ENCODE measurements around the gene GPR83. TPM values are rescaled to one million over a fixed set of nuclear protein-coding genes. Genes with fewer than 3 reads are reported as not detected.

Gene GPR83
- 0.05 TPM in 1 of 3 replicates, not detected in the others for total RNA-seq
- long read RNA-seq: 0 reads

DNA sequence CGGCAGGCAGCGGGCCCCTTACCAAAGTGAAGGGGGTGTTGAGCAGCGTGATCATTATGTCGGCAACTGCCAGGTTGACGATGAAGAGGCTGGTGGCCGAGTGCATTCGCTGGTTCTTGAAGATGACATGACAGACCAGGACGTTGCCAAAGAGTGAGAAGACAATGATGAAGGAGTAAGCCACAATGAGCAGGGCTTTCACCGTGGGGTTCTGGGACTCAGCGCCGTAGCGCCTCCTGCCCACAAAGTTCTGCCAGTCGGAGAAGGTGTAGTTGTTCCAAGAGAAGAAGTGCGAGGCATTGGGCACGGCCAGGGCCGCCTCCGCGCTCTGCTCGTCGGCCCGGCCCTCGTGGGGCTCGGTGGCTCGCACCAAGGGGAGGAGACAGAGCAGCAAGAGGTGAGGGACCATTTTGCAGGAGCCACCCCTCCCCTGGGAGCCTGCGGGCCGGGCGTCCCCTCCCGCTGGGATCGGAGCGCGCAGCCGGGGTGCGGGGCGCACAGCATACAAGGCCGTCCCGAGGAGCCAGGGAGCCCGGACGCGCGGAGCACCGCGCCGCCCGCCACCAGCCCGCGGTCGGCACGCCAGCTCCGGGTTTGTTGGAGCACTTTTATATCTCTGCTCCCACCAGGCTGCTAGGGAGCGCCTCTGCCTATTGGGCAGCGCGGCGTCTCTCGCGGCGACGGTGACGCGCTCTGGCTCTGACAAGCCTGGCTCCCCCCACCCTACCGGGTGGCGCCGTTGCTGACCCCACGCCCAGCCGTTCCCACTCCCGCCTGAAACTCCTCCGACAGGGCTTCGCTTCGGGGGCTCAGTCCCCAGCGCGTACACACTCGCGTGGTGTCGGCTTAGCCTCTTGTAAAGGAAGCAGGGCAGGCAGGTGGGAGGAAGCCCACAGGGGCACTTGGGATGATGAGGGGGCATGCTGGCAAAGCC is at the start of gene GPR83:
Gene GPR83, minus strand, starts transcription at position 581 of the 934 bp plus-strand sequence. Its CDS starts 172 bp downstream, at position 409.
- no peak within 1 kb of the TSS for H3K27ac Mint-ChIP-seq (ENCODE audit: unreplicated experiment)
- peaks cover 13% of the 10 kb centered on the region for H3K4me1 Mint-ChIP-seq (ENCODE audit: low read depth)
- no peak for DNase-seq (ENCODE audit: low spot score)

GRCh38 chr11:94450048-94450447 is 48.8 kb upstream of the GPR83 start:
- H3K4me3 Mint-ChIP-seq (ENCODE audit: unreplicated experiment): no peak overlapping the region
- H3K9me3 Mint-ChIP-seq (ENCODE audit: low read depth): no peaks in the 10 kb centered on the region
- H3K4me1 Mint-ChIP-seq (ENCODE audit: low read depth): no peaks in the 10 kb centered on the region
- H3K27ac Mint-ChIP-seq (ENCODE audit: unreplicated experiment): no peak overlapping the region
- H3K36me3 Mint-ChIP-seq (ENCODE audit: low read depth): peaks cover 7% of the 10 kb centered on the region
- H3K27me3 Mint-ChIP-seq (ENCODE audit: low read depth): no peaks in the 10 kb centered on the region
- TF ChIP-seq CTCF (IDR thresholded peaks at IDR 0.05): no peak
- no peak for DNase-seq (ENCODE audit: low spot score)

More for the DNA sequence above, at the start of gene GPR83:
- peaks cover 28% of the 10 kb centered on the region for H3K27me3 Mint-ChIP-seq (ENCODE audit: low read depth)
- H3K9me3 Mint-ChIP-seq (ENCODE audit: low read depth): no peaks in the 10 kb centered on the region
- peak within 1 kb of the TSS; percentile 79 for H3K4me3 Mint-ChIP-seq (ENCODE audit: unreplicated experiment)
- H3K36me3 Mint-ChIP-seq (ENCODE audit: low read depth): no peaks in the 10 kb centered on the region
- TF ChIP-seq CTCF (IDR thresholded peaks at IDR 0.05): peak; percentile 29

DNA sequence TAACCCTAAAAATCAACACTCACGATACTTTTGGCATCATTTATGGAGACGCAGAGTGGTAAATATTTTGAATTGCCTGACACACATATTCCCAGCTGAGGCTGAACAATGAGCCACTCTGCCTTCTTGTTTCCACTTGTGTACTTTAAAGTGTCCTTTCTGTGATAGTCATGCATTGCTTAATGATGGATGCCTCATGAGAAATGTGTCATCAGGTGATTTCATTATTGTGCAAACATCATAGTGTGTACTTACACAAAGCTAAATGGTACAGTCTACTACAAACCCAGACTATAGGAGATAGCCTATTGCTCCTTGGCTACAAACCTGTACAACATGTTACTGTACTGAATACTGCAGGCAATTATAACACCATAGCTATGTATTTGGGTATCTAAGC is 48.2 kb upstream of the GPR83 start:
- Mint-ChIP-seq H3K36me3 (ENCODE audit: low read depth) (peaks cover 7% of the 10 kb centered on the region), H3K4me3 (ENCODE audit: unreplicated experiment) (no peak overlapping the region), H3K4me1 (ENCODE audit: low read depth) (no peaks in the 10 kb centered on the region), H3K27ac (ENCODE audit: unreplicated experiment) (no peak overlapping the region), H3K9me3 (ENCODE audit: low read depth) (no peaks in the 10 kb centered on the region), H3K27me3 (ENCODE audit: low read depth) (no peaks in the 10 kb centered on the region)
- TF ChIP-seq CTCF (IDR thresholded peaks at IDR 0.05): no peak
- DNase-seq (ENCODE audit: low spot score): no peak

- DNase-seq (ENCODE audit: low spot score): no peak
- TF ChIP-seq CTCF (IDR thresholded peaks at IDR 0.05): no peak
- no peak overlapping the region for H3K4me3 Mint-ChIP-seq (ENCODE audit: unreplicated experiment)
- peaks cover 10% of the 10 kb centered on the region for H3K36me3 Mint-ChIP-seq (ENCODE audit: low read depth)
- H3K27ac Mint-ChIP-seq (ENCODE audit: unreplicated experiment): no peak overlapping the region
- no peaks in the 10 kb centered on the region for H3K9me3 Mint-ChIP-seq (ENCODE audit: low read depth)
- H3K27me3 Mint-ChIP-seq (ENCODE audit: low read depth): no peaks in the 10 kb centered on the region
- H3K4me1 Mint-ChIP-seq (ENCODE audit: low read depth): no peaks in the 10 kb centered on the region
Measured at GRCh38 chr11:94449029-94449428, 47.8 kb upstream of the GPR83 start.

- no peaks in the 10 kb centered on the region for H3K4me1 Mint-ChIP-seq (ENCODE audit: low read depth)
- H3K27ac Mint-ChIP-seq (ENCODE audit: unreplicated experiment): no peak overlapping the region
- no peak overlapping the region for H3K4me3 Mint-ChIP-seq (ENCODE audit: unreplicated experiment)
- H3K27me3 Mint-ChIP-seq (ENCODE audit: low read depth): no peaks in the 10 kb centered on the region
- H3K9me3 Mint-ChIP-seq (ENCODE audit: low read depth): no peaks in the 10 kb centered on the region
- no peak for DNase-seq (ENCODE audit: low spot score)
- peaks cover 10% of the 10 kb centered on the region for H3K36me3 Mint-ChIP-seq (ENCODE audit: low read depth)
- no peak for TF ChIP-seq CTCF (IDR thresholded peaks at IDR 0.05)
Measured at GRCh38 chr11:94447149-94447548, 45.9 kb upstream of the GPR83 start.

Data from chondrocyte (in vitro differentiated cells).